Progenitor cell of endocrine pancreas (in vitro differentiated cells): Measurements from ENCODE around the gene OR4F17. TPM values are rescaled to one million over a fixed set of nuclear protein-coding genes. Genes with fewer than 3 reads are reported as not detected.
"Not testable (repeated sequence)": the region's sequence is repeated elsewhere in the genome, so short reads cannot be mapped to it uniquely, and the experiment has no call there.

Source experiments
- DNase-seq: peaks from one replicate; pipeline ENCODE4 v3.0.0; 2021; ENCODE audit warnings: low spot score; ENCODE audit not compliant: unreplicated experiment
- H3K27ac Mint-ChIP-seq: 2 replicates; pipeline ENCODE4 v1.8.0; 2021; ENCODE audit warnings: mild to moderate bottlenecking, moderate library complexity, mixed read lengths
- H3K27me3 Mint-ChIP-seq: 2 replicates; pipeline ENCODE4 v1.8.0; 2021; ENCODE audit warnings: mixed read lengths
- H3K36me3 Mint-ChIP-seq: 2 replicates; pipeline ENCODE4 v1.8.0; 2022; ENCODE audit warnings: mixed read lengths; ENCODE audit not compliant: insufficient read depth
- H3K4me1 Mint-ChIP-seq: 2 replicates; pipeline ENCODE4 v1.8.0; 2021; ENCODE audit warnings: low read depth, mixed read lengths
- H3K4me3 Mint-ChIP-seq: 2 replicates; pipeline ENCODE4 v1.8.0; 2021; ENCODE audit warnings: low read depth, mild to moderate bottlenecking, moderate library complexity, mixed read lengths
- H3K9me3 Mint-ChIP-seq: 2 replicates; pipeline ENCODE4 v1.8.0; 2021; ENCODE audit warnings: low read depth, mixed read lengths
- long read RNA-seq: library from polyadenylated mRNA; unstranded; transcript quantifications from one replicate; pipeline ENCODE4 v2.0.0, GENCODE V29; 2020
- total RNA-seq: library from RNA; stranded (reverse); gene quantifications from 2 replicates; pipeline ENCODE4 v1.2.1, GENCODE V29; 2021

The OR4F17 gene, protein sequence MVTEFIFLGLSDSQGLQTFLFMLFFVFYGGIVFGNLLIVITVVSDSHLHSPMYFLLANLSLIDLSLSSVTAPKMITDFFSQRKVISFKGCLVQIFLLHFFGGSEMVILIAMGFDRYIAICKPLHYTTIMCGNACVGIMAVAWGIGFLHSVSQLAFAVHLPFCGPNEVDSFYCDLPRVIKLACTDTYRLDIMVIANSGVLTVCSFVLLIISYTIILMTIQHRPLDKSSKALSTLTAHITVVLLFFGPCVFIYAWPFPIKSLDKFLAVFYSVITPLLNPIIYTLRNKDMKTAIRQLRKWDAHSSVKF
- total RNA-seq, result not detected in 2 replicates
- long read RNA-seq, result 0 reads

DNA sequence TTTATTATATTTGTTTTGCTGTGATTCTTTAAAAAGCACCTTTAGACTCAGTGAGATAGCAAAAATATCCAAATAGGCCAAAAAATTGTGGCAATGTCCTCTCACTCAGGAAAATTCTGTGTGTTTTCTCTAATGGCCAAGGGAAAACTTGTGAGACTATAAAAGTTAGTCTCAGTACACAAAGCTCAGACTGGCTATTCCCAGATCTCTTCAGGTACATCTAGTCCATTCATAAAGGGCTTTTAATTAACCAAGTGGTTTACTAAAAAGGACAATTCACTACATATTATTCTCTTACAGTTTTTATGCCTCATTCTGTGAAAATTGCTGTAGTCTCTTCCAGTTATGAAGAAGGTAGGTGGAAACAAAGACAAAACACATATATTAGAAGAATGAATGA is at the start of gene OR4F17:
OR4F17 (plus strand) TSS at position 301 of the 400 bp plus-strand sequence. CDS start 3,575 bp downstream, outside the sequence.
- not testable (repeated sequence) for H3K4me3 Mint-ChIP-seq, H3K27me3 Mint-ChIP-seq, H3K9me3 Mint-ChIP-seq, H3K27ac Mint-ChIP-seq, H3K4me1 Mint-ChIP-seq, H3K36me3 Mint-ChIP-seq, DNase-seq

DNA sequence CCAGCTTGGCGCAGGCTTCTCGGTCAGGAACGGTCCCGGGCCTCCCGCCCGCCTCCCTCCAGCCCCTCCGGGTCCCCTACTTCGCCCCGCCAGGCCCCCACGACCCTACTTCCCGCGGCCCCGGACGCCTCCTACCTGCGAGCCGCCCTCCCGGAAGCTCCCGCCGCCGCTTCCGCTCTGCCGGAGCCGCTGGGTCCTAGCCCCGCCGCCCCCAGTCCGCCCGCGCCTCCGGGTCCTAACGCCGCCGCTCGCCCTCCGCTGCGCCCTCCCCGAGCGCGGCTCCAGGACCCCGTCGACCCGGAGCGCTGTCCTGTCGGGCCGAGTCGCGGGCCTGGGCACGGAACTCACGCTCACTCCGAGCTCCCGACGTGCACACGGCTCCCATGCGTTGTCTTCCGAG is 36.1 kb upstream of the OR4F17 start:
- not testable (repeated sequence) for H3K36me3 Mint-ChIP-seq, H3K4me1 Mint-ChIP-seq, H3K9me3 Mint-ChIP-seq, H3K27ac Mint-ChIP-seq, H3K4me3 Mint-ChIP-seq, H3K27me3 Mint-ChIP-seq, DNase-seq

DNA sequence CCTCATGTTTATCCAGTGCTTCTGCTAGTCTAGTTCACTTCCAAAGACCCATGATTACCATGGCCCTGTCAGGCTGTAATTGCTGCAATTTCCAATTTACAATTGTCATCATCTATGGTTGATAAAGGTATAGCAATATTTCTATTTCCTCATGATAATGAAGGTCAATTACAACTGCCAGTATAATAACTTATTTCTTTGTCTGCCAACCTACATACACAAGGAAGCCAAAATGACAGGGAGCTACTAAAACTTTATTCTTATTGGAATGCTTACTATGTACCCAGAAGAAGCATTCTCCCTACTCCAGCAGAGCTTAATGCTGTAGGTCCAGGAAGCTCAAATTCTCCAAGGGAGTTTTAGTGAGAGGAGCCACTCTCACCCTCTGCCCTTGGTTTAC is 24.0 kb upstream of the OR4F17 start:
- not testable (repeated sequence) for H3K27me3 Mint-ChIP-seq, DNase-seq, H3K4me1 Mint-ChIP-seq, H3K36me3 Mint-ChIP-seq, H3K27ac Mint-ChIP-seq, H3K4me3 Mint-ChIP-seq, H3K9me3 Mint-ChIP-seq

DNA sequence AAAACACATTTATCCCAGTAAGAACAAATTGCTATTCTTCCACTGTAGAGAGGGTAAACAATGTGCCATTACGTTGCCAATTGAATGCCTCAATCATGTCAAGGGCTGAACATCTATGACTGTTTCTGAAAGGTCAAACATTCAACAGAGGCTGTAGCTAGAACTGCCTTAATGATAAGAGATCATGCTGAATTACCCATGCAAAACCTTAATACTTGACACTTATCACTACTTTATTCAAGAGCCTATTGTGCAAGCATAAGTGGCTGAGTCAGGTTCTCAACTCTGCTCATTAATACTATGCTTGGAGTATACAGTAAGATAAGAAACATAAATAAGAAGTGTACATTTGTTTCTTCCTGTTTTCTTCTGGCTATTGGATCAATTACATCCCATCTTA is 23.3 kb upstream of the OR4F17 start:
- H3K4me3 Mint-ChIP-seq, H3K27ac Mint-ChIP-seq, H3K27me3 Mint-ChIP-seq, H3K36me3 Mint-ChIP-seq, H3K9me3 Mint-ChIP-seq, DNase-seq, H3K4me1 Mint-ChIP-seq: not testable (repeated sequence)

DNA sequence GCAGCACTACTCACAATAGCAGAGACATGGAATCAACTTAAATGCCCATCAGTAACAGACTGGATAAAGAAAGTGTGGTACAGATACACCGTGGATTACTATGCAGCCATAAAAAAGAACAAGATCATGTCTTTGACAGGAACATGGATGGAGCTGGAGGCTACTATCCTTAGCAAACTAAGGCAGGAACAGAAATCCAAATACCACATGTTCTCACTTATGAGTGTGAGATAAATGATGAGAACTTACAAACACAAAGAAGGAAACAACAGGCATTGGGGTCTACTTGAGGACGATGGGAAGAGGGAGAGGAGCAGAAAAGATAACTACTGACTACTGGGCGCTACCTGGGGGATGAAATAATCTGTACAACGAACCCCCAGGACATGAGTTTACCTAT is 16.2 kb upstream of the OR4F17 start:
- not testable (repeated sequence) for H3K4me1 Mint-ChIP-seq, H3K27me3 Mint-ChIP-seq, H3K9me3 Mint-ChIP-seq, H3K4me3 Mint-ChIP-seq, H3K27ac Mint-ChIP-seq, DNase-seq, H3K36me3 Mint-ChIP-seq

DNA sequence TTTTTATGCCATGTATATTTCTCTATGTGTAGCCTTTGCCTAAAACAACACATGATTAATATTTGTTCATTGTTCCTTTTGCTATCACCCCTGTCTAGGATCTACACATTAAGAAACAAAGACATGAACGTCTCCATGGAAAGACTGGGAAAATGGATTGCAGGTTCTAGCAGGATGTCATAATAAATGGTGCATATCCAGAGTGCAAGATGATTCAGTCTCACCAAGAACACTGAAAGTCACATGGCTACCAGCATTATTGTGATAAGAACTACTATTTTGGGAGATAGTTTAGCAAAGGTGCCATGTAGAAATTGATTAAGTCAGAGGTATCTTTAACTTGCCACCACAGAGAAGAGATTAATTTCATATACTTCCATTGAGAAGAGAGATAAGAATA is 12.1 kb upstream of the OR4F17 start:
- not testable (repeated sequence) for H3K27ac Mint-ChIP-seq, H3K9me3 Mint-ChIP-seq, H3K4me3 Mint-ChIP-seq, H3K36me3 Mint-ChIP-seq, H3K27me3 Mint-ChIP-seq, DNase-seq, H3K4me1 Mint-ChIP-seq

DNA sequence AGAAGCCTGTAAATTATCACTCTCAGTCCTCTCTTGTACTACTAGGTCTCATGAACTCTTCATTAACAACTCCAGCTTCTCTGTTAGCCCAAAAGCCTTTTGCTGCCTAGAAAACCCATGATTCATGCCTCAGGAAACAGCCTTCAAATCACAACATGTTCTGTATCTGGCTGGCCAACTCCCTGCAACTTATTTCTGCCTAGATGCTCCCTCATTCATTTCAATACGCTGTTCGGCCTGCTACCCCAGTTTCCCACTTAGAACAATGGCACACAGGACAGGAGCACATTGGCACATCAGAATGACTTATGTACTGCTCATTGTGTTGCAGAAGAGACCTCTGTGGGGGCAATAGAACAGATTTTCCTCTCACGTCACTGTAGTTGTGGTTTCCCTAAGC is 9.3 kb upstream of the OR4F17 start:
- not testable (repeated sequence) for H3K36me3 Mint-ChIP-seq

DNA sequence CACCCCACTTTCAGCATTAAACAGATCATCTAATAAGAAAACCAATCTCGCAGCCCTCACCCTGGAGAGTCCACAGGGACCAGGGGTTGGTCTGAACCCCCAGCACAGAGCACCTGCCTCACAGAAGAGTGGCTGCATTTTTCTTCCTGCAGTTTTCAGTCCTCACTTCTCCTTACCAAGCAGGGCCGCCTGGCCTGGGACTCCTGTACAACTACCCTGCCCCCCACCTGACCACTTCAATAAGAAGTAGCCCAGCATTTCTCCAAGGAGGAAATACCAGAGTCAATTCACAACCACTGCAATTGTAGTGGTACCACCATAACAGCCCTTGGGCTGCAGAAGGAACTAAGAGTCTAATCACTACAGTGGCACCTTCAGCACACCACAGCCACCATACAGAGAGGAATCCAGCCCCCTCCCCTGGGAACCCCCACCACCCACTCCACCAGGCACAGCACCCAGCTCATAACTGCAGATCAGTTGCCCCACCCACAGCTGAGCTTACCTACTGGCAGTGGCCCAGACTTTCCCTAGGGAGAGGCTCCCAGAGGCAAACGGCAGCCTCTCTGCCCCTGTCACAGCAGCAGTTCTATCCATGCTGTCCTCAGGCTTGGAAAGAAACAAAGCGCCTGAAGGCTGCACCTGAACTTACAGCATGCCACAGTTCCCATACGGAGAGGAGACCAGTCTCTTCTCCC is 13.7 kb downstream of the OR4F17 start:
- not testable (repeated sequence) for H3K4me3 Mint-ChIP-seq

More for the DNA sequence above, 9.3 kb upstream of the OR4F17 start:
- DNase-seq, H3K27me3 Mint-ChIP-seq, H3K9me3 Mint-ChIP-seq, H3K4me1 Mint-ChIP-seq, H3K4me3 Mint-ChIP-seq, H3K27ac Mint-ChIP-seq: not testable (repeated sequence)

More for the DNA sequence above, 13.7 kb downstream of the OR4F17 start:
- not testable (repeated sequence) for DNase-seq, H3K27ac Mint-ChIP-seq, H3K9me3 Mint-ChIP-seq, H3K4me1 Mint-ChIP-seq, H3K36me3 Mint-ChIP-seq, H3K27me3 Mint-ChIP-seq

Other genes starting within 250 kb of the OR4F17 start
- 46.3 and 52.7 TPM in 2 replicates for gene PLPP2, start 184.3 kb downstream of the OR4F17 start, total RNA-seq
- gene MIER2, start 237.7 kb downstream of the OR4F17 start, total RNA-seq, result 42.6 and 46.7 TPM in 2 replicates